Mesenchymal stem cell (in vitro differentiated cells and primary cell): ENCODE results near the gene EVC.

Experiments used
- DNase-seq: peaks from one replicate; pipeline ENCODE4 v3.0.0-alpha.2; 2013
- H2AFZ ChIP-seq: one replicate; pipeline ENCODE4 v1.6.1; 2013; ENCODE audit warnings: low read depth, mild to moderate bottlenecking, control low read depth, inconsistent platforms, low read length, moderate library complexity
- H2AK5ac ChIP-seq: 2 replicates; pipeline ENCODE4 v1.6.1; 2013; ENCODE audit warnings: low read length, moderate library complexity, mild to moderate bottlenecking, inconsistent platforms; ENCODE audit not compliant: severe bottlenecking
- H2BK120ac ChIP-seq: one replicate; pipeline ENCODE4 v1.6.1; 2013; ENCODE audit warnings: low read depth, mild to moderate bottlenecking, inconsistent platforms, low read length, moderate library complexity
- H2BK12ac ChIP-seq, 2 experiments: one replicate each; pipeline ENCODE4 v1.6.1; 2013; ENCODE audit warnings: inconsistent platforms in 2 of 2, low read length in 2 of 2, mild to moderate bottlenecking in 2 of 2, moderate library complexity in 2 of 2, control low read depth in 1 of 2
- H2BK15ac ChIP-seq: one replicate; pipeline ENCODE4 v1.6.1; 2013; ENCODE audit warnings: mild to moderate bottlenecking, low read depth, inconsistent platforms; ENCODE audit not compliant: poor library complexity, severe bottlenecking
- H2BK5ac ChIP-seq: 2 replicates; pipeline ENCODE4 v1.6.1; 2013; ENCODE audit warnings: low read depth, mild to moderate bottlenecking, low read length, control low read depth, inconsistent platforms; ENCODE audit not compliant: poor library complexity, severe bottlenecking
- H3K14ac ChIP-seq, 2 experiments: one replicate each; pipeline ENCODE4 v1.6.1; 2013; ENCODE audit warnings: inconsistent platforms in 2 of 2, low read length in 2 of 2, control low read depth in 1 of 2, mild to moderate bottlenecking in 1 of 2, moderate library complexity in 1 of 2
- H3K18ac ChIP-seq, 2 experiments: one replicate each; pipeline ENCODE4 v1.6.1; 2013; ENCODE audit warnings: inconsistent platforms in 2 of 2, low read length in 2 of 2, control low read depth in 1 of 2, low read depth in 1 of 2, mild to moderate bottlenecking in 1 of 2
- H3K23ac ChIP-seq, 2 experiments: one replicate each; pipeline ENCODE4 v1.6.1; 2013; ENCODE audit warnings: inconsistent platforms in 2 of 2, low read length in 2 of 2, mild to moderate bottlenecking in 2 of 2, moderate library complexity in 2 of 2, control low read depth in 1 of 2
- H3K27ac ChIP-seq: 2 replicates; pipeline ENCODE4 v1.5.1; 2013; ENCODE audit warnings: mild to moderate bottlenecking, moderate library complexity, low read length, control low read depth, inconsistent platforms; ENCODE audit not compliant: poor library complexity, severe bottlenecking
- H3K27me3 ChIP-seq, 2 experiments: 2 replicates each; pipeline versions ENCODE4 v1.6.1 to v1.7.0; 2013; ENCODE audit warnings: low read length in 2 of 2, mild to moderate bottlenecking in 2 of 2, moderate library complexity in 2 of 2, control low read depth in 1 of 2, inconsistent platforms in 1 of 2; ENCODE audit not compliant: control insufficient read depth in 1 of 2, insufficient read depth in 1 of 2
- H3K36me3 ChIP-seq, 2 experiments: 2 replicates each; pipeline versions ENCODE4 v1.6.1 to v1.7.0; 2013; ENCODE audit warnings: low read length in 2 of 2, control low read depth in 1 of 2, inconsistent platforms in 1 of 2, low read depth in 1 of 2, mild to moderate bottlenecking in 1 of 2; ENCODE audit not compliant: insufficient read depth in 2 of 2, control insufficient read depth in 1 of 2
- H3K4ac ChIP-seq, 2 experiments: one replicate each; pipeline ENCODE4 v1.6.1; 2013; ENCODE audit warnings: inconsistent platforms in 2 of 2, low read length in 2 of 2, mild to moderate bottlenecking in 2 of 2, moderate library complexity in 2 of 2, control low read depth in 1 of 2, low read depth in 1 of 2
- H3K4me1 ChIP-seq: 2 replicates; pipeline ENCODE4 v1.6.1; 2013; ENCODE audit warnings: low read depth, low read length, control low read depth; ENCODE audit not compliant: control insufficient read depth, insufficient read depth
- H3K4me2 ChIP-seq: 2 replicates; pipeline ENCODE4 v1.6.1; 2013; ENCODE audit warnings: low read length, mild to moderate bottlenecking, inconsistent platforms; ENCODE audit not compliant: poor library complexity, severe bottlenecking
- H3K4me3 ChIP-seq, 2 experiments: 2 replicates each; pipeline versions ENCODE4 v1.5.1 to v1.7.0; 2013; ENCODE audit warnings: low read length in 2 of 2, mild to moderate bottlenecking in 2 of 2, control low read depth in 1 of 2, low read depth in 1 of 2; ENCODE audit not compliant: insufficient read depth in 1 of 2
- H3K79me1 ChIP-seq: replicated peaks from 2 replicates; pipeline ENCODE4 v1.6.1; 2013; ENCODE audit warnings: mild to moderate bottlenecking, control low read depth, low read length, inconsistent platforms; ENCODE audit not compliant: poor library complexity, severe bottlenecking
- H3K9ac ChIP-seq: 2 replicates; pipeline ENCODE4 v1.7.0; 2013; ENCODE audit warnings: mild to moderate bottlenecking, low read length, moderate library complexity
- H3K9me3 ChIP-seq: 2 replicates; pipeline ENCODE4 v1.7.0; 2013; ENCODE audit warnings: mild to moderate bottlenecking, low read length; ENCODE audit not compliant: control insufficient read depth
- H4K8ac ChIP-seq: one replicate; pipeline ENCODE4 v1.6.1; 2013; ENCODE audit warnings: inconsistent platforms, mild to moderate bottlenecking, low read length, moderate library complexity
- H4K91ac ChIP-seq: one replicate; pipeline ENCODE4 v1.6.1; 2013; ENCODE audit warnings: mild to moderate bottlenecking, low read length, inconsistent platforms
- WGBS: methylation state at CpG from one replicate; pipeline ENCODE4 v1.1.7; 2013; ENCODE audit warnings: mixed read lengths; 5-methylcytosine and 5-hydroxymethylcytosine counted together

EVC gene

GRCh38 chr4:5710065-5710960, 688 bp upstream of the EVC start:
- Histone ChIP-seq H3K4me3 (peak overlapping the region in 1 of 2 experiments; percentile 88), H2AK5ac (no peak overlapping the region), H4K91ac (peak overlapping the region; percentile 86), H3K4me2 (peak overlapping the region; percentile 68), H3K9me3 (peaks cover 5% of the 10 kb centered on the region), H3K36me3 (peaks cover 3 to 20% of the 10 kb centered on the region in 2 experiments), H2BK12ac (peak overlapping the region in 1 of 2 experiments; percentile 35), H3K9ac (peak overlapping the region; percentile 91), H3K79me1 (peaks cover 23% of the 10 kb centered on the region), H3K4ac (peak overlapping the region in 1 of 2 experiments; percentile 19), H3K23ac (no peak overlapping the region), H2BK5ac (peak overlapping the region; percentile 34), H4K8ac (peak overlapping the region; percentile 86), H2BK120ac (peak overlapping the region; percentile 12), H3K18ac (peak overlapping the region; percentile 77 to 84), H3K4me1 (peaks cover 49% of the 10 kb centered on the region), H2AFZ (peak overlapping the region; percentile 73), H2BK15ac (peak overlapping the region; percentile 12), H3K27me3 (no peaks in the 10 kb centered on the region), H3K14ac (no peak overlapping the region), H3K27ac (peak overlapping the region; percentile 45)
- WGBS, result 36% methylated on average over 10 of the region's 13 CpGs
- peak; percentile 32 for DNase-seq

- peaks cover 47% of the 10 kb centered on the region for H3K4me1 ChIP-seq
- 11% methylated on average over 52 of the region's 52 CpGs for WGBS
These were observed 631 bp downstream of the EVC start for GRCh38 chr4:5711479-5712184.

GRCh38 chr4:5712517-5712916, 1.5 kb downstream of the EVC start:
- peaks cover 41% of the 10 kb centered on the region for H3K4me1 ChIP-seq
- no peak overlapping the region for H2BK120ac ChIP-seq
- peaks cover 7% of the 10 kb centered on the region for H3K9me3 ChIP-seq
- H2AK5ac ChIP-seq, result no peak overlapping the region
- H3K27me3 ChIP-seq, result no peaks in the 10 kb centered on the region
- no peak overlapping the region for H3K14ac ChIP-seq
- H2BK5ac ChIP-seq, result no peak overlapping the region
- H2AFZ ChIP-seq, result no peak overlapping the region
- no peak overlapping the region for H3K4ac ChIP-seq
- H3K23ac ChIP-seq, result no peak overlapping the region
- H3K27ac ChIP-seq, result peak overlapping the region; percentile 4
- no peak overlapping the region for H4K8ac ChIP-seq
- no peak overlapping the region for H2BK15ac ChIP-seq
- H2BK12ac ChIP-seq, result no peak overlapping the region
- H3K18ac ChIP-seq, result no peak overlapping the region
- WGBS, result 92% methylated on average over 7 of the region's 7 CpGs
- H3K4me2 ChIP-seq, result peak overlapping the region; percentile 64
- H3K4me3 ChIP-seq, result peak overlapping the region in 1 of 2 experiments; percentile 88
- peaks cover 15% of the 10 kb centered on the region for H3K79me1 ChIP-seq
- no peak overlapping the region for H4K91ac ChIP-seq
- H3K9ac ChIP-seq, result peak overlapping the region; percentile 91
- DNase-seq, result peak; percentile 67
- H3K36me3 ChIP-seq, result peaks cover 0 to 33% of the 10 kb centered on the region in 2 experiments

More at GRCh38 chr4:5711479-5712184, 631 bp downstream of the EVC start:
- Histone ChIP-seq H2AFZ (peak overlapping the region; percentile 6), H2BK15ac (peak overlapping the region; percentile 50), H3K4ac (peak overlapping the region; percentile 37 to 66), H3K9ac (peak overlapping the region; percentile 91), H2BK5ac (no peak overlapping the region), H3K4me2 (peak overlapping the region; percentile 64), H3K36me3 (peaks cover 0 to 27% of the 10 kb centered on the region in 2 experiments), H2AK5ac (peak overlapping the region; percentile 9), H2BK12ac (peak overlapping the region in 1 of 2 experiments; percentile 59), H3K18ac (peak overlapping the region; percentile 63 to 86), H4K91ac (peak overlapping the region; percentile 71), H3K27ac (peak overlapping the region; percentile 55), H3K79me1 (peaks cover 21% of the 10 kb centered on the region), H2BK120ac (peak overlapping the region; percentile 58), H3K23ac (no peak overlapping the region), H3K27me3 (no peaks in the 10 kb centered on the region), H4K8ac (peak overlapping the region; percentile 19), H3K4me3 (peak overlapping the region; percentile 77 to 88), H3K9me3 (peaks cover 7% of the 10 kb centered on the region), H3K14ac (peak overlapping the region in 1 of 2 experiments; percentile 86)
- peak; percentile 80 for DNase-seq

- H4K8ac ChIP-seq, result peak overlapping the region; percentile 19
- peak overlapping the region; percentile 91 for H3K9ac ChIP-seq
- no peak overlapping the region for H4K91ac ChIP-seq
- no peak overlapping the region for H3K23ac ChIP-seq
- H3K18ac ChIP-seq, result no peak overlapping the region
- H2AFZ ChIP-seq, result no peak overlapping the region
- H3K14ac ChIP-seq, result no peak overlapping the region
- H2AK5ac ChIP-seq, result no peak overlapping the region
- peaks cover 12% of the 10 kb centered on the region for H3K79me1 ChIP-seq
- DNase-seq, result no peak
- WGBS, result 91% methylated on average over 2 of the region's 3 CpGs
- no peak overlapping the region for H2BK15ac ChIP-seq
- H3K4me3 ChIP-seq, result peak overlapping the region in 1 of 2 experiments; percentile 88
- H3K4ac ChIP-seq, result no peak overlapping the region
- no peak overlapping the region for H2BK120ac ChIP-seq
- H3K4me1 ChIP-seq, result peaks cover 37% of the 10 kb centered on the region
- peaks cover 0 to 37% of the 10 kb centered on the region in 2 experiments for H3K36me3 ChIP-seq
- H3K9me3 ChIP-seq, result peaks cover 7% of the 10 kb centered on the region
- H3K27ac ChIP-seq, result peak overlapping the region; percentile 4
- H3K4me2 ChIP-seq, result peak overlapping the region; percentile 64
- H2BK12ac ChIP-seq, result no peak overlapping the region
- no peaks in the 10 kb centered on the region for H3K27me3 ChIP-seq
- no peak overlapping the region for H2BK5ac ChIP-seq
These were observed 1.9 kb downstream of the EVC start for GRCh38 chr4:5712931-5713330.
